Measurements from ENCODE around the gene TTLL1.

DNA sequence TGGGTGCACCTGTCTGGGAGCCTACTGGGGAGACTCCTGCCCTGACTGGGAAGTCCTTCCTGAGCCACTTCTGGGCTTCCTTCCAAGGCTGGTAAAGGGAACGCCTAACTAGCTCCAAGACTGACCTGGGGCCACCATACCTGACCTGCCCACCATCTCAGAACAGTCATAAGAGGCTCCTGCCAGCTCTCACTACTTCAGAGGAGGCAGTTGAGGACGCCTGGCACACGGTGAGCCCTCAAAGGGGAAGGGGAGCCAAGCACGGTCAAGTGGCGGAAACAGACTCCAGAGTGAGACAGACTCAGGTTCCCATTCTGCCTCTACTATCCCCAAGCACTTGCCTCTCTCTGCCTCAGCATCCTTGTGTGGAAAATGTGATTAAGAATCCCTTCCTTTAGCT, 46.4 kb upstream of the TTLL1 start:
- TF ChIP-seq, protein P1, sequence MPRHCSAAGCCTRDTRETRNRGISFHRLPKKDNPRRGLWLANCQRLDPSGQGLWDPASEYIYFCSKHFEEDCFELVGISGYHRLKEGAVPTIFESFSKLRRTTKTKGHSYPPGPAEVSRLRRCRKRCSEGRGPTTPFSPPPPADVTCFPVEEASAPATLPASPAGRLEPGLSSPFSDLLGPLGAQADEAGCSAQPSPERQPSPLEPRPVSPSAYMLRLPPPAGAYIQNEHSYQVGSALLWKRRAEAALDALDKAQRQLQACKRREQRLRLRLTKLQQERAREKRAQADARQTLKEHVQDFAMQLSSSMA (CRISPR knock-in tag; IDR thresholded peaks at IDR 0.05): no peak
- TF ChIP-seq POLR2AphosphoS2 (IDR thresholded peaks at IDR 0.05; ENCODE audit: low read length): no peak
- no peak for TF ChIP-seq ZNF24 (IDR thresholded peaks at IDR 0.05)
- TF ChIP-seq SREBF2 (CRISPR knock-in tag; IDR thresholded peaks at IDR 0.05): no peak
- no peak for TF ChIP-seq EP300 (IDR thresholded peaks at IDR 0.05; ENCODE audit: low read length)
- no peak for TF ChIP-seq ZNF3 (CRISPR knock-in tag; IDR thresholded peaks at IDR 0.05)
- no peak for TF ChIP-seq TCF7 (IDR thresholded peaks at IDR 0.05; ENCODE audit: borderline replicate concordance)
- no peak for TF ChIP-seq RCOR1 (IDR thresholded peaks at IDR 0.05; ENCODE audit: borderline replicate concordance in 1 of 2, low read depth in 2 of 2, low read length in 2 of 2)
- TF ChIP-seq SRF (CRISPR knock-in tag; IDR thresholded peaks at IDR 0.05): no peak
- TF ChIP-seq, protein P2, sequence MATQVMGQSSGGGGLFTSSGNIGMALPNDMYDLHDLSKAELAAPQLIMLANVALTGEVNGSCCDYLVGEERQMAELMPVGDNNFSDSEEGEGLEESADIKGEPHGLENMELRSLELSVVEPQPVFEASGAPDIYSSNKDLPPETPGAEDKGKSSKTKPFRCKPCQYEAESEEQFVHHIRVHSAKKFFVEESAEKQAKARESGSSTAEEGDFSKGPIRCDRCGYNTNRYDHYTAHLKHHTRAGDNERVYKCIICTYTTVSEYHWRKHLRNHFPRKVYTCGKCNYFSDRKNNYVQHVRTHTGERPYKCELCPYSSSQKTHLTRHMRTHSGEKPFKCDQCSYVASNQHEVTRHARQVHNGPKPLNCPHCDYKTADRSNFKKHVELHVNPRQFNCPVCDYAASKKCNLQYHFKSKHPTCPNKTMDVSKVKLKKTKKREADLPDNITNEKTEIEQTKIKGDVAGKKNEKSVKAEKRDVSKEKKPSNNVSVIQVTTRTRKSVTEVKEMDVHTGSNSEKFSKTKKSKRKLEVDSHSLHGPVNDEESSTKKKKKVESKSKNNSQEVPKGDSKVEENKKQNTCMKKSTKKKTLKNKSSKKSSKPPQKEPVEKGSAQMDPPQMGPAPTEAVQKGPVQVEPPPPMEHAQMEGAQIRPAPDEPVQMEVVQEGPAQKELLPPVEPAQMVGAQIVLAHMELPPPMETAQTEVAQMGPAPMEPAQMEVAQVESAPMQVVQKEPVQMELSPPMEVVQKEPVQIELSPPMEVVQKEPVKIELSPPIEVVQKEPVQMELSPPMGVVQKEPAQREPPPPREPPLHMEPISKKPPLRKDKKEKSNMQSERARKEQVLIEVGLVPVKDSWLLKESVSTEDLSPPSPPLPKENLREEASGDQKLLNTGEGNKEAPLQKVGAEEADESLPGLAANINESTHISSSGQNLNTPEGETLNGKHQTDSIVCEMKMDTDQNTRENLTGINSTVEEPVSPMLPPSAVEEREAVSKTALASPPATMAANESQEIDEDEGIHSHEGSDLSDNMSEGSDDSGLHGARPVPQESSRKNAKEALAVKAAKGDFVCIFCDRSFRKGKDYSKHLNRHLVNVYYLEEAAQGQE (IDR thresholded peaks at IDR 0.05; ENCODE audit: borderline replicate concordance): no peak
- TF ChIP-seq, protein P2 (CRISPR knock-in tag; IDR thresholded peaks at IDR 0.05; ENCODE audit: low read depth): no peak
- TF ChIP-seq BRD4 (IDR thresholded peaks at IDR 0.05): no peak
- TF ChIP-seq KAT8 (IDR thresholded peaks at IDR 0.05; ENCODE audit: low read depth): no peak
- TF ChIP-seq, protein P3, sequence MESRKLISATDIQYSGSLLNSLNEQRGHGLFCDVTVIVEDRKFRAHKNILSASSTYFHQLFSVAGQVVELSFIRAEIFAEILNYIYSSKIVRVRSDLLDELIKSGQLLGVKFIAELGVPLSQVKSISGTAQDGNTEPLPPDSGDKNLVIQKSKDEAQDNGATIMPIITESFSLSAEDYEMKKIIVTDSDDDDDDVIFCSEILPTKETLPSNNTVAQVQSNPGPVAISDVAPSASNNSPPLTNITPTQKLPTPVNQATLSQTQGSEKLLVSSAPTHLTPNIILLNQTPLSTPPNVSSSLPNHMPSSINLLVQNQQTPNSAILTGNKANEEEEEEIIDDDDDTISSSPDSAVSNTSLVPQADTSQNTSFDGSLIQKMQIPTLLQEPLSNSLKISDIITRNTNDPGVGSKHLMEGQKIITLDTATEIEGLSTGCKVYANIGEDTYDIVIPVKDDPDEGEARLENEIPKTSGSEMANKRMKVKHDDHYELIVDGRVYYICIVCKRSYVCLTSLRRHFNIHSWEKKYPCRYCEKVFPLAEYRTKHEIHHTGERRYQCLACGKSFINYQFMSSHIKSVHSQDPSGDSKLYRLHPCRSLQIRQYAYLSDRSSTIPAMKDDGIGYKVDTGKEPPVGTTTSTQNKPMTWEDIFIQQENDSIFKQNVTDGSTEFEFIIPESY (CRISPR knock-in tag; IDR thresholded peaks at IDR 0.05): no peak
- no peak for TF ChIP-seq RAD51 (IDR thresholded peaks at IDR 0.05; ENCODE audit: borderline replicate concordance, low read depth)

Data from K562 (cell line).